AG04450 (cell line): ENCODE measurements around the gene COQ8B. TPM values are rescaled to one million over a fixed set of nuclear protein-coding genes. Genes with fewer than 3 reads are reported as not detected.

Experiments used
- CTCF ChIA-PET: fragments of 300-600, 350-600 bp; formaldehyde crosslinking; extraction: SDS; loops from one replicate; lab custom pipeline; 2022; ENCODE audit warnings: antibody characterized with exemption, inconsistent platforms; lab: Charles Lee
- POLR2A ChIA-PET: fragments of 350-600 bp; formaldehyde crosslinking; extraction: SDS; loops from one replicate; lab custom pipeline; 2021; ENCODE audit warnings: antibody characterized with exemption, inconsistent platforms; lab: Yijun Ruan, JAX
- DNase-seq: peaks from one replicate; pipeline ENCODE4 v3.0.0-alpha.2; 2011; ENCODE audit warnings: low read depth, low spot score
- H3K27ac ChIP-seq: one replicate; pipeline ENCODE4 v1.5.1; 2012; ENCODE audit warnings: low read depth, low read length, control low read depth
- H3K27me3 ChIP-seq: one replicate; pipeline ENCODE4 v1.6.0; 2012; ENCODE audit warnings: low read length; ENCODE audit not compliant: control insufficient read depth, insufficient read depth
- H3K4me3 ChIP-seq: 2 replicates; pipeline ENCODE4 v1.5.1; 2011; ENCODE audit warnings: mild to moderate bottlenecking, low read depth, low read length, control low read depth
- H3K9me3 ChIP-seq: 2 replicates; pipeline ENCODE4 v1.5.1; 2012; ENCODE audit warnings: low read length; ENCODE audit not compliant: control insufficient read depth, insufficient read depth
- polyA plus RNA-seq: library from polyadenylated mRNA; depleted of rRNA; stranded (reverse); fragments of >200 nt; gene quantifications from 2 replicates; pipeline ENCODE4 v1.2.3, GENCODE V29; 2011
- TF ChIP-seq, protein P1 (sequence below): IDR thresholded peaks from 2 replicates; pipeline ENCODE4 v1.5.1; 2011; ENCODE audit warnings: low read depth, low read length, control low read depth, inconsistent platforms

Gene COQ8B
- polyA plus RNA-seq, 1 experiment, result 16.0 TPM

DNA sequence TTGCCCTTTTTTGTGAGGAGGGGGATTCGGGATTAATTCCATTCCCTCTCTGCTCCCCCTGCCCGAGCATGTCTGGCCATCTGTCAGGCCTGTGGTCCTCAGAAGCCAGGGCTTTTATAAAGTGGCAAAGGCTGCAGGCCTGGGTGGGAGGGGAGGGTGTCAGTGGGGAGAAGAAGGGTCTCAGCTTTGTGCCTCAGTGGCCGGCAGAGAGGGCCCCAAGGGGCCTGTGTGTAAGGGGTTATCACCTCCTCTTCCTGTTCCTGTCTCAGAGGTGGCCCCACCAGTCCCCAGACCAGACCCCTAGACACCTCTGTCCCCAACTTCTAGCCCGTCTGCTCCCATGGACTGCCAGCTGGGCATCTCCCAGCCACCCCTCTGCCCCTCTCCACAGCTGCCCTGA is 22.8 kb downstream of the COQ8B start:
- Histone ChIP-seq H3K4me3 (no peak overlapping the region), H3K27ac (no peak overlapping the region), H3K27me3 (no peaks in the 10 kb centered on the region), H3K9me3 (no peaks in the 10 kb centered on the region; the same call in 1 of the 2 replicates)
- POLR2A ChIA-PET, result no interaction called here
- TF ChIP-seq, protein P1, sequence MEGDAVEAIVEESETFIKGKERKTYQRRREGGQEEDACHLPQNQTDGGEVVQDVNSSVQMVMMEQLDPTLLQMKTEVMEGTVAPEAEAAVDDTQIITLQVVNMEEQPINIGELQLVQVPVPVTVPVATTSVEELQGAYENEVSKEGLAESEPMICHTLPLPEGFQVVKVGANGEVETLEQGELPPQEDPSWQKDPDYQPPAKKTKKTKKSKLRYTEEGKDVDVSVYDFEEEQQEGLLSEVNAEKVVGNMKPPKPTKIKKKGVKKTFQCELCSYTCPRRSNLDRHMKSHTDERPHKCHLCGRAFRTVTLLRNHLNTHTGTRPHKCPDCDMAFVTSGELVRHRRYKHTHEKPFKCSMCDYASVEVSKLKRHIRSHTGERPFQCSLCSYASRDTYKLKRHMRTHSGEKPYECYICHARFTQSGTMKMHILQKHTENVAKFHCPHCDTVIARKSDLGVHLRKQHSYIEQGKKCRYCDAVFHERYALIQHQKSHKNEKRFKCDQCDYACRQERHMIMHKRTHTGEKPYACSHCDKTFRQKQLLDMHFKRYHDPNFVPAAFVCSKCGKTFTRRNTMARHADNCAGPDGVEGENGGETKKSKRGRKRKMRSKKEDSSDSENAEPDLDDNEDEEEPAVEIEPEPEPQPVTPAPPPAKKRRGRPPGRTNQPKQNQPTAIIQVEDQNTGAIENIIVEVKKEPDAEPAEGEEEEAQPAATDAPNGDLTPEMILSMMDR, result no peak
- no peak for DNase-seq
- CTCF ChIA-PET, result no interaction called here

DNA sequence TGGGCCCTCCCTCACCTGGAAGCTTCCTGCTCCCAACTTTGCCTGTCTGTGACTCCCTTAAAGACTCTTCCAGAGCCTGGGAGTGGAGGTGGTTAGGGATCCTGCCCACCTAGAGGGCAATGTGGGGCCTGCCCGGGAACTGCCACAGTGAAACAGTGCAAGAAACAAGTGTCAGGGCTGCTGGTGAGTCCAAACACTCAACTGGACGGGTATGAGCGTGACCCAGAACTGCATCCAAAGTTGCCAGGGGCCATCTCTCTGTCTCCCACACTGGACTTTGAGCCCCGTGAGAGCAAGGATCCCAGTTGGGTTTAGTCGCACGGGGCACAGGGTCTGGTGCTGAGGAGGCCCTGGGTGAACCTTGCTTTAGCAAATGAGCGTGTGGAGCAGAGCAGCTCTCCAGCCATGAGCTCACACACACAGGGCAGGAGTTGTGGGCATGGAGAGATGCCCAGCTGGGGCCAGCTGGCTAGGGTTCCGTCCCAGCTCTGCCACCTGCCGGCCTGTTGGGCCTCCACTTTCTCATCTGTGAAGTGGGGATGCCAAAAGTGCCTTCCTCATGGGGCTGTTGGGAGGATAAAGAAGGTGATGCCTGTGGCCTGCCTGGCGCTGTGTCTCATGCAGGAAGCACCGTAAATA is 23.4 kb downstream of the COQ8B start:
- no peak for DNase-seq
- Histone ChIP-seq H3K4me3 (no peak overlapping the region), H3K9me3 (no peaks in the 10 kb centered on the region; the same call in 1 of the 2 replicates), H3K27me3 (no peaks in the 10 kb centered on the region), H3K27ac (no peak overlapping the region)
- CTCF ChIA-PET, result no interaction called here
- POLR2A ChIA-PET, result no interaction called here
- TF ChIP-seq, protein P1, result no peak

DNA sequence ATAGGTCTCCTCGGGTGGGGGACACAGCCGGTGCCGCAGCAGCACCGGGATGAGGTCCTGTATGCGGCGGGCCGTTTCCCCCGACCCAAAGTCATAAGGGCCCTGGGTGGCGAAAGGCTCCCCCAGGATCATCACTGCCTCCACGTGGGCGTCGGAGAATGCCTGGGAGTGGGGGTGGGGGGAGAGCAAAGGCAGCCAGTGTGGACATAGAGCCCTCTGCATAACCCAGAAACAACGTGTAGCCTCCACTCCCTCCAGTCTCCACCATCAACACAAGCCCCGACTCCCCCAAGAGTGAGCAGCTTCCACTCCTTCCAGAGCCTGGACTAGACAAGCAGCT is 24.5 kb downstream of the COQ8B start:
- Histone ChIP-seq H3K27me3 (no peaks in the 10 kb centered on the region), H3K4me3 (no peak overlapping the region), H3K27ac (no peak overlapping the region), H3K9me3 (no peaks in the 10 kb centered on the region; the same call in 1 of the 2 replicates)
- no peak for DNase-seq
- POLR2A ChIA-PET, result no interaction called here
- TF ChIP-seq, protein P1, result no peak
- CTCF ChIA-PET, result no interaction called here

DNA sequence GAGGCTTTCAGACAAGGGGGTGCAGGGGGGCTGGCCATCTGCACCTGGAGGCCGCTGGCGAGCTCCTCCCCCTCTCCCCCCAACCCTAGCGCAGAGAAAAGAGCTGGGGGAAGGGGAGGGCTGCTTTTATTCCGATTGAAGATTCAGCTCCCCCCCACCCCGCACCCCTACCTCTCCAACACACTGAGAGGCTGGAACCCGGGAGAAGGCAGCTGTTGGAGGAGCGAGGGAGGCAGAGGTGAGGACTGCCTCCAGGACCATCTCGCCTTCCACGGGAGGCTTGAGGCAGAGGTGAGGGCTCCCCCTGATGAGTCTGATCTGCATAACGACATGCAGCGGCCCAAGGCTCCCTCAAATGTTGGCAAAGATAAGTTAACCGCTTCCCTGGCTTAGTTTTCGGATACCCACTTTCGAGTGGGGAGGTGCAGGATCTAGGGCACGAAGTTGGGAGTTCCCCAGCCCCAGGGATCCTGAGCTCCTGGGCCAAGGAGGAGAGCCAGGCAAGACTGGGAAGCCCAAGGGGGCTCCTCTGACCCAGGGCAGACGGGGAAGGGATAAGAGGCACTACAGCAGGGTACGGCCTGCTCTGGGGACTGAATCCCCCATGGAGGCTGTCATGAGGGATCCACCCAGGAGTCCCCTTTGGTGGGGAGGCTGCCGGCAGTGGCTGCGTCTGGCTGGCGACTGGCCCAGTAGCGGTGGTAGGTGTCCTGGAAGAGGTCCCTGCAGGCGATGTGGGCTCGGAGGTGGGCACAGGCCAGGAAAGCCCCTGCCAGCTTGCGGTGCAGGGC is 25.1 kb downstream of the COQ8B start:
- TF ChIP-seq, protein P1, result no peak
- Histone ChIP-seq H3K4me3 (peak overlapping the region; percentile 60; the same call in 1 of the 2 replicates), H3K27ac (peak overlapping the region; percentile 96), H3K27me3 (no peaks in the 10 kb centered on the region), H3K9me3 (no peaks in the 10 kb centered on the region; the same call in 1 of the 2 replicates)
- POLR2A ChIA-PET, result interaction anchor here (0.7 to 2.1 kb wide), 7 partner anchors 25 to 494 kb away, joined by 3 to 17 read pairs (median 8); partner anchors contain the start of genes ACTMAP, COQ8B, ITPKC and RAB4B
- CTCF ChIA-PET, result interaction anchor here (0.7 to 0.9 kb wide), 2 partner anchors 11 to 107 kb away, joined by 3 to 4 read pairs; no protein-coding TSS in a partner anchor
- no peak for DNase-seq
